ENCODE data around the gene POU3F3.
A peak's percentile ranks its signal among the peaks of the same experiment; 100 is the strongest.

POU3F3 gene

GRCh38 chr2:104862058-104862941, 8.4 kb downstream of the POU3F3 start:
- no peak for DNase-seq (ENCODE audit: low spot score)

GRCh38 chr2:104863146-104863467, 9.2 kb downstream of the POU3F3 start:
- no peak for DNase-seq (ENCODE audit: low spot score)

GRCh38 chr2:104863468-104864279, 9.8 kb downstream of the POU3F3 start:
- DNase-seq (ENCODE audit: low spot score) = no peak

- no peak for DNase-seq (ENCODE audit: low spot score)
These were observed 10.6 kb downstream of the POU3F3 start for GRCh38 chr2:104864280-104865095.

GRCh38 chr2:104865096-104865470, 11.2 kb downstream of the POU3F3 start:
- DNase-seq (ENCODE audit: low spot score) = no peak

- no peak for DNase-seq (ENCODE audit: low spot score)
These were observed 12.4 kb downstream of the POU3F3 start for GRCh38 chr2:104866122-104866864.

GRCh38 chr2:104866883-104867812, 13.2 kb downstream of the POU3F3 start:
- no peak for DNase-seq (ENCODE audit: low spot score)

- no peak for DNase-seq (ENCODE audit: low spot score)
These were observed 14.0 kb downstream of the POU3F3 start for GRCh38 chr2:104867813-104868504.

- DNase-seq (ENCODE audit: low spot score) = no peak
These were observed 14.6 kb downstream of the POU3F3 start for GRCh38 chr2:104868505-104868866.

GRCh38 chr2:104870100-104870975, 16.4 kb downstream of the POU3F3 start:
- DNase-seq (ENCODE audit: low spot score) = no peak

- DNase-seq (ENCODE audit: low spot score) = no peak
These were observed 17.7 kb downstream of the POU3F3 start for GRCh38 chr2:104871649-104871971.

GRCh38 chr2:104871972-104872865, 18.3 kb downstream of the POU3F3 start:
- no peak for DNase-seq (ENCODE audit: low spot score)

- DNase-seq (ENCODE audit: low spot score) = peak; percentile 71
These were observed 19.2 kb downstream of the POU3F3 start for GRCh38 chr2:104872866-104873688.

- no peak for DNase-seq (ENCODE audit: low spot score)
These were observed 19.8 kb downstream of the POU3F3 start for GRCh38 chr2:104873689-104874054.

GRCh38 chr2:104874230-104874629, 20.3 kb downstream of the POU3F3 start:
- DNase-seq (ENCODE audit: low spot score) = no peak

- no peak for DNase-seq (ENCODE audit: low spot score)
These were observed 21.3 kb downstream of the POU3F3 start for GRCh38 chr2:104875262-104875661.
